ENCODE data around the gene HPN.
A peak's percentile ranks its signal among the peaks of the same experiment; 100 is the strongest.

The HPN gene

DNA sequence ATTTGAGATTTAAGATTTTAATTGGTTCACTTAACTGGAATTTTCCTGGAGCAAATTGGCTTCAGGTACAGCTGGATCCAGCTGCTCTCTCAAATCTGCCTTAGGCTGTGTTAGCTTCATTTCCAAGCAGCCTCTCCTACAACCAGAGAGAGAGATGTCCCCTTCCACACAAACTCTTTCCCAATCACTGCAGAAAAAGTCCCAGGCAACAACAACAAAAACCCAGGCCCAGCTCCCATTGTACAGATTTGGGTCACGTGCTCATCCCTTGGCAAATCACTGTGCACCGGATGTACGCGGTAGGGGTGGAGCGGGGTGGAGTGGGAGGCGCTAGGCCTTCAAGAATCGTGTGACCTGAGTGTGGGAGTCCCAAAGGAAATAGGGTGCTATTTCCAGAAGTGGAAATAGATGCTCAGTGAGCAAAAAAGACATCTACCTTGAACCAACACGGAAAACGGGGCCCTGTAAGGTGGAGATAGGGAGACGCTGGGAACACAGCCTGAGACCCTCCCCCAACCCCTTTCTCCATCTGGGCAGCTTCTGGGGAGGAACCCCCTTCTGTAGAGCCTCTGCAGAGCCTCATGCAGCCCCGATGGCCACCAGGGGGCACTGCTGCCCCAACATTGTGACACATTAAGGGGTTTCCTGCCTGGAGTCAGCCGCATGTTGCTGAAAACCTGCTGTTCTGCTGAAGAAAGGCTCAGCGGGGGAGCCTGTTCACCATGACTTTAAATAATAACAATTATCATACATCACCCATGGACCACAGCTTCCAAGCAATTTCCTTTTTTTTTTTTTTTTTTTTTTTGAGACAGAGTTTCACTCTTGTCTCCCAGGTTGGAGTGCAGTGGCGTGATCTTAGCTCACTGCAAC, 25.4 kb downstream of the HPN start:
- Histone ChIP-seq H2AFZ (ENCODE audit: low read length) (no peak overlapping the region), H4K20me1 (ENCODE audit: insufficient read depth, low read length, poor library complexity, severe bottlenecking) (no peaks in the 10 kb centered on the region), H3K9me2 (replicated peaks; ENCODE audit: low read depth, low read length) (no peaks in the 10 kb centered on the region), H3K79me2 (ENCODE audit: insufficient read depth, low read length) (no peaks in the 10 kb centered on the region), H3K4me2 (ENCODE audit: low read depth, low read length, poor library complexity, severe bottlenecking) (no peak overlapping the region), H3K4me3 (ENCODE audit: low read length, poor library complexity, severe bottlenecking) (no peak overlapping the region), H3K9me3 (ENCODE audit: insufficient read depth, low read depth, low read length) (no peaks in the 10 kb centered on the region), H3K9ac (ENCODE audit: low read depth, low read length, poor library complexity, severe bottlenecking) (no peak overlapping the region), H3K4me1 (ENCODE audit: insufficient read depth, low read length, poor library complexity, severe bottlenecking) (no peaks in the 10 kb centered on the region), H3K36me3 (ENCODE audit: insufficient read depth, low read length) (no peaks in the 10 kb centered on the region), H3F3A (ENCODE audit: low read depth) (no peaks in the 10 kb centered on the region), H3K27me3 (ENCODE audit: insufficient read depth, low read length, poor library complexity, severe bottlenecking) (no peaks in the 10 kb centered on the region)
- TF ChIP-seq, protein P1, sequence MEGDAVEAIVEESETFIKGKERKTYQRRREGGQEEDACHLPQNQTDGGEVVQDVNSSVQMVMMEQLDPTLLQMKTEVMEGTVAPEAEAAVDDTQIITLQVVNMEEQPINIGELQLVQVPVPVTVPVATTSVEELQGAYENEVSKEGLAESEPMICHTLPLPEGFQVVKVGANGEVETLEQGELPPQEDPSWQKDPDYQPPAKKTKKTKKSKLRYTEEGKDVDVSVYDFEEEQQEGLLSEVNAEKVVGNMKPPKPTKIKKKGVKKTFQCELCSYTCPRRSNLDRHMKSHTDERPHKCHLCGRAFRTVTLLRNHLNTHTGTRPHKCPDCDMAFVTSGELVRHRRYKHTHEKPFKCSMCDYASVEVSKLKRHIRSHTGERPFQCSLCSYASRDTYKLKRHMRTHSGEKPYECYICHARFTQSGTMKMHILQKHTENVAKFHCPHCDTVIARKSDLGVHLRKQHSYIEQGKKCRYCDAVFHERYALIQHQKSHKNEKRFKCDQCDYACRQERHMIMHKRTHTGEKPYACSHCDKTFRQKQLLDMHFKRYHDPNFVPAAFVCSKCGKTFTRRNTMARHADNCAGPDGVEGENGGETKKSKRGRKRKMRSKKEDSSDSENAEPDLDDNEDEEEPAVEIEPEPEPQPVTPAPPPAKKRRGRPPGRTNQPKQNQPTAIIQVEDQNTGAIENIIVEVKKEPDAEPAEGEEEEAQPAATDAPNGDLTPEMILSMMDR (conservative IDR thresholded peaks at IDR 0.05; ENCODE audit: low read length) = peak; percentile 95
- no peak for TF ChIP-seq EZH2phosphoT487 (IDR thresholded peaks at IDR 0.05; ENCODE audit: borderline replicate concordance)

DNA sequence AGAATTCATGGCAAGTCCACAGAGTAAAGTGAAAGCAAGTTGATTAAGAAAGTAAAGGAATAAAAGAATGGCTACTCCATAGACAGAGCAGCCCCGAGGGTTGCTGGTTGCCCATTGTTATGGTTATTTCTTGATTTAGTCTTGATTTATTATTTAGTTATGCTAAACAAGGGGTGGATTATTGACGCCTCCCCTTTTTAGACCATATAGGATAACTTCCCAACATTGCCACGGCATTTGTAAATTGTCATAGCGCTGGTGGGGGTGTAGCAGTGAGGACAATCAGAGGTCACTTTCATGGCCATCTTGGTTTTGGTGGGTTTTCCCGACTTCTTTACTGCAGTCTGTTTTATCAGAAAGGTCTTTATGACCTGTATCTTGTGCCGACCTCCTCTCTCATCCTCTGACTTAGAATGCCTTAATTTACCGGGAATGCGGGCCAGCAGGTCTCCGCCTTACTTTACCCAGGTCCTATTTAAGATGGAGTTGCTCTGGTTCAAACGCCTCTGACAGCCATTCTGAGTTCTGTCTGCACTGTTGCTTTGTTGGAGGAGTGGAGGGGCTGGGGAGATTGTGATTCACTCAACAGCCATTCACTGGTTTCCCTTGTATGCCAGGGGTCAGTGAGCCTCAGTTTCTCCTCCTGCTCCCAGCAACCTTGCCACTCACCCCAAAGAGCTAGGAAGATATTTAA, 27.6 kb downstream of the HPN start:
- Histone ChIP-seq H3K9me3 (ENCODE audit: insufficient read depth, low read depth, low read length) (no peaks in the 10 kb centered on the region), H3K9me2 (replicated peaks; ENCODE audit: low read depth, low read length) (no peaks in the 10 kb centered on the region), H4K20me1 (ENCODE audit: insufficient read depth, low read length, poor library complexity, severe bottlenecking) (no peaks in the 10 kb centered on the region), H3K4me3 (ENCODE audit: low read length, poor library complexity, severe bottlenecking) (no peak overlapping the region), H3K4me1 (ENCODE audit: insufficient read depth, low read length, poor library complexity, severe bottlenecking) (no peaks in the 10 kb centered on the region), H3K4me2 (ENCODE audit: low read depth, low read length, poor library complexity, severe bottlenecking) (no peak overlapping the region), H3K9ac (ENCODE audit: low read depth, low read length, poor library complexity, severe bottlenecking) (no peak overlapping the region), H3K79me2 (ENCODE audit: insufficient read depth, low read length) (no peaks in the 10 kb centered on the region), H2AFZ (ENCODE audit: low read length) (no peak overlapping the region), H3K36me3 (ENCODE audit: insufficient read depth, low read length) (no peaks in the 10 kb centered on the region), H3K27me3 (ENCODE audit: insufficient read depth, low read length, poor library complexity, severe bottlenecking) (no peaks in the 10 kb centered on the region), H3F3A (ENCODE audit: low read depth) (no peaks in the 10 kb centered on the region)
- TF ChIP-seq EZH2phosphoT487 (IDR thresholded peaks at IDR 0.05; ENCODE audit: borderline replicate concordance) = no peak
- TF ChIP-seq, protein P1 (conservative IDR thresholded peaks at IDR 0.05; ENCODE audit: low read length) = no peak

DNA sequence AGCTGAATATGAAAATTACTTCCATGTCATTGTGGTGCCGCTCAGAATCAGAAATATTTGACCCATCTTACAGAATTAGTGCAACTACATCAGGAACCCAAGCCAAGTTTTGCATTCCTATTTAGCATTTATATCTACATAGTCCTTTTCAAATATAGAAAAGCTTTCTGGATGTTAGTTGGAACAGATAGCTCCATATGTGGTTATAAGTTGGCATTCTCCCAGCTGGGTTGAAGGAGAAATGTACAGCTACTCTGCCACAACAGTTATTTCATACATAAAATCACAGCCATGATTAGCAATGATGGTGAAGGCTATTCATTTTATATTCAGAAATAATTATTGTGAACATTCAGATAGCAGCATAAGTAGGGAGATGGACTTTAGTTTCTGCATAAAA, 28.2 kb downstream of the HPN start:
- no peaks in the 10 kb centered on the region for H3K79me2 ChIP-seq (ENCODE audit: insufficient read depth, low read length)
- H3K4me1 ChIP-seq (ENCODE audit: insufficient read depth, low read length, poor library complexity, severe bottlenecking) = no peaks in the 10 kb centered on the region
- H3K9me3 ChIP-seq (ENCODE audit: insufficient read depth, low read depth, low read length) = no peaks in the 10 kb centered on the region
- H3F3A ChIP-seq (ENCODE audit: low read depth) = no peaks in the 10 kb centered on the region
- no peak overlapping the region for H3K4me2 ChIP-seq (ENCODE audit: low read depth, low read length, poor library complexity, severe bottlenecking)
- no peak overlapping the region for H2AFZ ChIP-seq (ENCODE audit: low read length)
- no peaks in the 10 kb centered on the region for H3K9me2 ChIP-seq (replicated peaks; ENCODE audit: low read depth, low read length)
- H3K9ac ChIP-seq (ENCODE audit: low read depth, low read length, poor library complexity, severe bottlenecking) = no peak overlapping the region
- no peaks in the 10 kb centered on the region for H3K27me3 ChIP-seq (ENCODE audit: insufficient read depth, low read length, poor library complexity, severe bottlenecking)
- H4K20me1 ChIP-seq (ENCODE audit: insufficient read depth, low read length, poor library complexity, severe bottlenecking) = no peaks in the 10 kb centered on the region
- TF ChIP-seq EZH2phosphoT487 (IDR thresholded peaks at IDR 0.05; ENCODE audit: borderline replicate concordance) = no peak
- TF ChIP-seq, protein P1 (conservative IDR thresholded peaks at IDR 0.05; ENCODE audit: low read length) = no peak
- H3K36me3 ChIP-seq (ENCODE audit: insufficient read depth, low read length) = no peaks in the 10 kb centered on the region
- H3K4me3 ChIP-seq (ENCODE audit: low read length, poor library complexity, severe bottlenecking) = no peak overlapping the region

Measured in Loucy (cell line).